H9 (cell line): ENCODE data around the gene TCEAL3. TPM values are rescaled to one million over a fixed set of nuclear protein-coding genes. Genes with fewer than 3 reads are reported as not detected.

Source experiments
- DNase-seq: peaks from one replicate; pipeline ENCODE4 v3.0.0-alpha.2; 2017
- H2AFZ ChIP-seq: one replicate; pipeline ENCODE4 v1.6.1; 2013; ENCODE audit warnings: mild to moderate bottlenecking, low read length, control low read depth, moderate library complexity
- H2AK5ac ChIP-seq: 2 replicates; pipeline ENCODE4 v1.6.1; 2013; ENCODE audit warnings: low read length, control low read depth, mixed read lengths; ENCODE audit not compliant: insufficient read length
- H2BK120ac ChIP-seq: one replicate; pipeline ENCODE4 v1.6.1; 2013; ENCODE audit warnings: low read depth, mild to moderate bottlenecking, low read length, control low read depth, inconsistent platforms; ENCODE audit not compliant: poor library complexity, severe bottlenecking
- H2BK12ac ChIP-seq: 2 replicates; pipeline ENCODE4 v1.6.1; 2013; ENCODE audit warnings: low read length, control low read depth, mixed read lengths, low read depth; ENCODE audit not compliant: insufficient read length
- H2BK15ac ChIP-seq: 2 replicates; pipeline ENCODE4 v1.6.1; 2013; ENCODE audit warnings: low read depth, low read length, control low read depth
- H2BK20ac ChIP-seq: one replicate; pipeline ENCODE4 v1.6.1; 2013; ENCODE audit warnings: low read depth, mild to moderate bottlenecking, low read length, control low read depth, inconsistent platforms; ENCODE audit not compliant: poor library complexity, severe bottlenecking
- H2BK5ac ChIP-seq: 2 replicates; pipeline ENCODE4 v1.6.1; 2013; ENCODE audit warnings: low read length, control low read depth, mixed read lengths; ENCODE audit not compliant: insufficient read length
- H3K14ac ChIP-seq: 2 replicates; pipeline ENCODE4 v1.6.1; 2013; ENCODE audit warnings: low read length, control low read depth; ENCODE audit not compliant: insufficient read depth
- H3K18ac ChIP-seq: 2 replicates; pipeline ENCODE4 v1.6.1; 2013; ENCODE audit warnings: low read depth, mild to moderate bottlenecking, mixed read lengths, low read length, control low read depth; ENCODE audit not compliant: insufficient read length
- H3K23ac ChIP-seq: 2 replicates; pipeline ENCODE4 v1.6.1; 2013; ENCODE audit warnings: low read length, control low read depth, mixed read lengths, low read depth; ENCODE audit not compliant: insufficient read length
- H3K23me2 ChIP-seq: 2 replicates; pipeline ENCODE4 v1.6.1; 2013; ENCODE audit warnings: low read depth, mild to moderate bottlenecking, mixed read lengths, low read length, control low read depth; ENCODE audit not compliant: insufficient read length, poor library complexity, severe bottlenecking
- H3K27ac ChIP-seq: 2 replicates; pipeline ENCODE4 v1.5.1; 2013; ENCODE audit warnings: low read length, control low read depth, mixed read lengths, low read depth; ENCODE audit not compliant: insufficient read length
- H3K27me3 ChIP-seq: 2 replicates; pipeline ENCODE4 v1.6.1; 2013; ENCODE audit warnings: low read length, control low read depth, inconsistent platforms; ENCODE audit not compliant: insufficient read depth
- H3K4ac ChIP-seq: 2 replicates; pipeline ENCODE4 v1.6.1; 2013; ENCODE audit warnings: low read depth, mild to moderate bottlenecking, control low read depth, inconsistent platforms, low read length, moderate library complexity
- H3K4me1 ChIP-seq: 2 replicates; pipeline ENCODE4 v1.6.1; 2013; ENCODE audit warnings: low read length, control low read depth, inconsistent platforms; ENCODE audit not compliant: insufficient read depth
- H3K4me2 ChIP-seq: 2 replicates; pipeline ENCODE4 v1.6.1; 2013; ENCODE audit warnings: low read length, control low read depth, mixed read lengths; ENCODE audit not compliant: insufficient read length, insufficient read depth
- H3K56ac ChIP-seq: 2 replicates; pipeline ENCODE4 v1.6.1; 2013; ENCODE audit warnings: low read depth, mild to moderate bottlenecking, mixed read lengths, low read length, control low read depth; ENCODE audit not compliant: insufficient read length
- H3K79me1 ChIP-seq: 2 replicates; pipeline ENCODE4 v1.6.1; 2013; ENCODE audit warnings: low read depth, mild to moderate bottlenecking, moderate library complexity, low read length, control low read depth, inconsistent platforms; ENCODE audit not compliant: insufficient read depth, poor library complexity, severe bottlenecking
- H3K79me2 ChIP-seq: 2 replicates; pipeline ENCODE4 v1.6.1; 2013; ENCODE audit warnings: low read length, control low read depth, inconsistent platforms; ENCODE audit not compliant: insufficient read depth
- H3K9ac ChIP-seq: 2 replicates; pipeline ENCODE4 v1.6.1; 2013; ENCODE audit warnings: low read length, control low read depth, mixed read lengths; ENCODE audit not compliant: insufficient read length; ENCODE audit errors: extremely low read depth
- H3K9me3 ChIP-seq: one replicate; pipeline ENCODE4 v1.6.1; 2013; ENCODE audit warnings: low read depth, low read length, inconsistent platforms; ENCODE audit not compliant: control insufficient read depth
- H3T11ph ChIP-seq: one replicate; pipeline ENCODE4 v1.6.1; 2013; ENCODE audit warnings: mild to moderate bottlenecking, low read length, control low read depth, inconsistent platforms
- H4K20me1 ChIP-seq: one replicate; pipeline ENCODE4 v1.6.1; 2013; ENCODE audit not compliant: control insufficient read depth, insufficient read length, insufficient read depth
- H4K5ac ChIP-seq: 2 replicates; pipeline ENCODE4 v1.6.1; 2013; ENCODE audit warnings: low read depth, mild to moderate bottlenecking, mixed read lengths, low read length, control low read depth; ENCODE audit not compliant: insufficient read length
- H4K8ac ChIP-seq: replicated peaks from 2 replicates; pipeline ENCODE4 v1.6.1; 2013; ENCODE audit warnings: low read length, control low read depth, mixed read lengths, low read depth; ENCODE audit not compliant: insufficient read length
- H4K91ac ChIP-seq: 2 replicates; pipeline ENCODE4 v1.6.1; 2013; ENCODE audit warnings: low read depth, mild to moderate bottlenecking, moderate library complexity, mixed read lengths, low read length, control low read depth; ENCODE audit not compliant: insufficient read length
- H3K27ac Mint-ChIP-seq, 3 experiments: 2 replicates in 2 of 3; 3 replicates in 1 of 3; pipeline ENCODE4 v1.8.0; 2020 to 2021; ENCODE audit warnings: mixed read lengths in 3 of 3, mild to moderate bottlenecking in 1 of 3, moderate library complexity in 1 of 3
- H3K27me3 Mint-ChIP-seq: 2 replicates; pipeline ENCODE4 v1.8.0; 2021; ENCODE audit warnings: low read depth, mild to moderate bottlenecking, moderate library complexity, mixed read lengths
- H3K36me3 Mint-ChIP-seq, 3 experiments: 2 replicates in 2 of 3; 3 replicates in 1 of 3; pipeline ENCODE4 v1.8.0; 2020 to 2021; ENCODE audit warnings: low read depth in 3 of 3, mixed read lengths in 3 of 3; ENCODE audit not compliant: insufficient read depth in 1 of 3
- H3K4me1 Mint-ChIP-seq, 2 experiments: 2 replicates each; pipeline ENCODE4 v1.8.0; 2020; ENCODE audit warnings: mixed read lengths in 2 of 2
- H3K4me3 Mint-ChIP-seq, 2 experiments: 2 replicates in 1 of 2; 3 replicates in 1 of 2; pipeline ENCODE4 v1.8.0; 2020 to 2021; ENCODE audit warnings: mild to moderate bottlenecking in 2 of 2, mixed read lengths in 2 of 2, moderate library complexity in 1 of 2
- H3K9me3 Mint-ChIP-seq, 2 experiments: 2 replicates in 1 of 2; 3 replicates in 1 of 2; pipeline ENCODE4 v1.8.0; 2020; ENCODE audit warnings: mild to moderate bottlenecking in 2 of 2, mixed read lengths in 2 of 2, moderate library complexity in 1 of 2
- WGBS: extraction: QIAGEN DNeasy Blood & Tissue Kit; methylation state at CpG from one replicate; pipeline ENCODE4 v1.1.7; 2013; ENCODE audit warnings: missing lambda C conversion rate, low lambda C conversion rate, mixed read lengths; ENCODE audit not compliant: insufficient read length; ENCODE audit errors: extremely low coverage; 5-methylcytosine and 5-hydroxymethylcytosine counted together
- total RNA-seq: library from RNA; stranded (reverse); gene quantifications from 2 replicates; pipeline ENCODE4 v1.2.1, GENCODE V29; 2021
- TF ChIP-seq, protein P1 (sequence below): fragments of 200-600 bp; sonication (generic); conservative IDR thresholded peaks from 3 replicates; pipeline ENCODE4 v1.8.0; 2021; ENCODE audit warnings: antibody characterized with exemption, mild to moderate bottlenecking

TCEAL3 gene
- total RNA-seq, 1 experiment from 2014 or later = 11.1 TPM

DNA sequence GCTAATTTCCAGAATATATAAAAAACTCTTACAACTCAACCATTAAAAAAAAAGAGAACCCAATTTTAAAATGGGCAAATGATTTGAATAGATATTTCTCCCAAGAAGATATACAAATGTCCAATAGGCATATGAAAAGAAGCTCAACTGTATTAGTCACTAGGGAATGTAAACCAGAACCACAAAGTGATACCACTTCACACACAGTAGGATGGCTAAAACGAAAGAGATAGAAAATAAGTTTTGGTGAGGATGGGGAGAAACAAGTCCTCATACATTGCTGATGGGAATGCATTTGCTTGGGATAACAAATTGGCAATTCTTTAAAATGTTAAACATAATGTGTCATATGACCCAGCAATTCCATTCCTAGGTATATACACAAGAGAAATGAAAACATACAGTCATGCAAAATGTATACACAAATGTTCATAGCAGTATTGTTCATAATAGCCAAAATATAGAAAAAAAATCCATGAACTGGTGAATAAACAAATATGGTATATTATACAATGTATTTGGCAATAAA is 5.7 kb downstream of the TCEAL3 start:
- no CpG with 5 or more reads among the region's 1 CpG for WGBS

More for the DNA sequence above, 5.7 kb downstream of the TCEAL3 start:
- TF ChIP-seq, protein P1, sequence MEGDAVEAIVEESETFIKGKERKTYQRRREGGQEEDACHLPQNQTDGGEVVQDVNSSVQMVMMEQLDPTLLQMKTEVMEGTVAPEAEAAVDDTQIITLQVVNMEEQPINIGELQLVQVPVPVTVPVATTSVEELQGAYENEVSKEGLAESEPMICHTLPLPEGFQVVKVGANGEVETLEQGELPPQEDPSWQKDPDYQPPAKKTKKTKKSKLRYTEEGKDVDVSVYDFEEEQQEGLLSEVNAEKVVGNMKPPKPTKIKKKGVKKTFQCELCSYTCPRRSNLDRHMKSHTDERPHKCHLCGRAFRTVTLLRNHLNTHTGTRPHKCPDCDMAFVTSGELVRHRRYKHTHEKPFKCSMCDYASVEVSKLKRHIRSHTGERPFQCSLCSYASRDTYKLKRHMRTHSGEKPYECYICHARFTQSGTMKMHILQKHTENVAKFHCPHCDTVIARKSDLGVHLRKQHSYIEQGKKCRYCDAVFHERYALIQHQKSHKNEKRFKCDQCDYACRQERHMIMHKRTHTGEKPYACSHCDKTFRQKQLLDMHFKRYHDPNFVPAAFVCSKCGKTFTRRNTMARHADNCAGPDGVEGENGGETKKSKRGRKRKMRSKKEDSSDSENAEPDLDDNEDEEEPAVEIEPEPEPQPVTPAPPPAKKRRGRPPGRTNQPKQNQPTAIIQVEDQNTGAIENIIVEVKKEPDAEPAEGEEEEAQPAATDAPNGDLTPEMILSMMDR = no peak
- Mint-ChIP-seq H3K36me3 (peaks cover 0 to 9% (median 7%) of the 10 kb centered on the region in 3 experiments; a peak in 4 of 7 replicates), H3K9me3 (peaks cover 0 to 30% of the 10 kb centered on the region in 2 experiments; a peak in 2 of 5 replicates), H3K4me1 (peaks cover 21 to 25% of the 10 kb centered on the region in 2 experiments), H3K27me3 (no peaks in the 10 kb centered on the region; the same call in 1 of the 2 replicates), H3K4me3 (no peak overlapping the region), H3K27ac (no peak overlapping the region)
- Histone ChIP-seq H2BK12ac (no peak overlapping the region), H3K27ac (no peak overlapping the region), H3K14ac (no peak overlapping the region), H3K23me2 (peaks cover 6% of the 10 kb centered on the region), H3K9me3 (no peaks in the 10 kb centered on the region), H2BK20ac (no peak overlapping the region), H3K79me2 (no peaks in the 10 kb centered on the region), H3K79me1 (no peaks in the 10 kb centered on the region), H3K23ac (no peak overlapping the region), H3K4me2 (no peak overlapping the region), H2AK5ac (no peak overlapping the region), H2BK5ac (no peak overlapping the region), H4K20me1 (no peaks in the 10 kb centered on the region), H3K4ac (no peak overlapping the region), H2BK120ac (no peak overlapping the region), H4K5ac (no peak overlapping the region), H3K18ac (no peak overlapping the region), H2AFZ (no peak overlapping the region), H3T11ph (no peak overlapping the region), H3K9ac (no peak overlapping the region), H4K8ac (no peak overlapping the region), H3K4me1 (peaks cover 7% of the 10 kb centered on the region; the same call in 1 of the 2 replicates), H2BK15ac (no peak overlapping the region), H3K56ac (no peak overlapping the region), H3K27me3 (no peaks in the 10 kb centered on the region), H4K91ac (no peak overlapping the region)
- DNase-seq = no peak
